NCI-H2227 (cell line): ENCODE results near the gene NFU1.

ENCODE experiments used
- DNase-seq: peaks from one replicate; lab custom pipeline; 2025; ENCODE audit not compliant: unreplicated experiment; lab: John Stamatoyannopoulos, UW

The NFU1 gene

DNA sequence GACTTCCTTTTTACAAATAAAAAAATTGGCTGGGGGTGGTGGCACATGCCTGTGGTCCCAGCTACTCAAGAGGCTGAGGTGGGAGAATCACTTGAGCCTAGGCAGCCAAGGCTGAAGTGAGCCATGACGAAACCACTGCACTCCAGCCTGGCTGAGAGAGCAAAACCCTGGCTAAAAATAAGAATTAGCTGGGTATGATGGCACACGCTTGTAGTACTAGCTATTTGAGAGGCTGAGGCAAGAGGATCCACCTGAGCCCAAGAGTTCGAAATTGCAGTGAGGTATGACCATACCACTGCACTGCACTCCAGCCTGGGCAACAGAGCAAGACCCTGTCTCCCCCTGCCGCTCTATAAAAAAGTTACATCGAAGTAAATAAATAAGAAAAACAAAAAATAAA lies 83.9 kb downstream of the NFU1 start:
- DNase-seq, result no peak

DNA sequence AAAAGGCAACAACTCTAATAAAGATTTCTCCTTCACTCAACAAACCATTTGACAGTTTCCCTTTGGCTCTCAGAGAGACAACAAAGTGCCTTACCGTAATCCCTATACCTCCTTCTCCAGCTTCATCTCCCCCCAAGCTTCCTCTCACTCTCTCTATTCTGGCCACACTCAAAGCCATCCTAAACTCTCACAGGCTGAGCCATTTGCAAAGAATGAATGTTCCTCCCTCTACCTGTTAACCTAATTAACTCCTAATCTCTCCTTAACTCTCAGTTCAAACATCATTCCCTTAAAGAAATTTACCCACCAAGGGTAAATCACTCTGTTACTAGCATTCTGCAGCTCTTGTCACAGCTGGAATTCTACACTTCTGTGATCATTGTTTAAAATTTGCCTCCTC lies 88.5 kb downstream of the NFU1 start:
- DNase-seq, result no peak
